HG03139 (cell line): ENCODE data around the gene MIPOL1.
"Not testable (repeated sequence)": the region's sequence is repeated elsewhere in the genome, so short reads cannot be mapped to it uniquely, and the experiment has no call there.

Source experiments
- ATAC-seq: cut with Tn5 transposase; IDR thresholded peaks from one replicate; pipeline ENCODE4 v1.9.1; 2021; ENCODE audit not compliant: unreplicated experiment

MIPOL1 gene

GRCh38 chr14:37278636-37279538, 81.2 kb downstream of the MIPOL1 start:
- no peak for ATAC-seq

GRCh38 chr14:37279818-37280217, 82.1 kb downstream of the MIPOL1 start:
- no peak for ATAC-seq

GRCh38 chr14:37284760-37285159, 87.0 kb downstream of the MIPOL1 start:
- no peak for ATAC-seq

DNA sequence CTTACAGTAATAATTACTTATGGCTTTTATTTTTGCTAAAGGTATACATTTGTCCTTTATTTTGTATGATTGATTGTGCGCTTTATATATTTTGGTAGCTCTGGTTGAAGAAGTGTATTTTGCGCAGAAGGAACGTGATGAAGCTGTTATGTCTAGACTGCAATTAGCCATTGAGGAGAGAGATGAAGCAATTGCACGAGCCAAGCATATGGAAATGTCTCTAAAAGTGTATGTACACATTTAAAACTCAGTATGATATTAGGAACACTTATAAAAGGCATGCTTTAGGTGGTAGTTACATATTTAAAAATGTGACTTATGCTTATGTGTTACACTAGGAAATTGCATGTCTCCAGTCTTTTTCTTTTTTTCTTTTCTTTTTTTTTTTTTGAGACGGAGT, 87.5 kb downstream of the MIPOL1 start:
- ATAC-seq: no peak

- ATAC-seq: no peak
Observed at GRCh38 chr14:37289688-37290087, 92.0 kb downstream of the MIPOL1 start.

DNA sequence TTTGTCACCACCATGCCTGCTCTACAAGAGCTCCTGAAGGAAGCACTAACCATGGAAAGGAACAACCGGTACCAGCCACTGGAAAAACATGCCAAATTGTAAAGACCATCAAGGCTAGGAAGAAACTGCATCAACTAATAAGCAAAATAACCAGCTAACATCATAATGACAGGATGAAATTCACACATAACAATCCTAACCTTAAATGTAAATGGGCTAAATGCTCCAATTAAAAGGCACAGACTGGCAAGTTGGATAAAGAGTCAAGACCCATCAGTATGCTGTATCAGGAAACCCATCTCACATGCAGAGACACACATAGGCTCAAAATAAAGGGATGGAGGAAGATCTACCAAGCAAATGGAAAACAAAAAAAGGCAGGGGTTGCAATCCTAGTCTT, 97.5 kb downstream of the MIPOL1 start:
- not testable (repeated sequence) for ATAC-seq

- no peak for ATAC-seq
Observed at GRCh38 chr14:37311252-37311651, 113.5 kb downstream of the MIPOL1 start.

- ATAC-seq: no peak
Observed at GRCh38 chr14:37318938-37319337, 121.2 kb downstream of the MIPOL1 start.

DNA sequence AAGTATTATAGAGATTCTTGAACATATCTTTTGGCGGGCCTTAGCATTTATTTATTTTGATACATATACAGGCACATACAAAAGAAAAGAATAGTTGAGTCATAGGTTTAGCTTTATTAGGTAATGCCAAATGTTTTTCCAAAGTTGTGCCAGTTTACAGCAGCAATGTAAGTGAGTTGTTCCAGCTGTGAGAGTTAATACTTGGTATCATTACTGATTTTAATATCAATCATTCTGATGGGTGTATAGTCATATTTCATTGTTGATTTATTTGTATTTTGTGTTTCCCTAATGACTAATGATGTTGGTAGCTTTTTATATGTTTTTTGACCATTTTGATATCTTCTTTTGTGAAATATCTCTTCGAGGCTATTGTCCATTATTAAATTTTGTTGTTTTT, 122.4 kb downstream of the MIPOL1 start:
- no peak for ATAC-seq

DNA sequence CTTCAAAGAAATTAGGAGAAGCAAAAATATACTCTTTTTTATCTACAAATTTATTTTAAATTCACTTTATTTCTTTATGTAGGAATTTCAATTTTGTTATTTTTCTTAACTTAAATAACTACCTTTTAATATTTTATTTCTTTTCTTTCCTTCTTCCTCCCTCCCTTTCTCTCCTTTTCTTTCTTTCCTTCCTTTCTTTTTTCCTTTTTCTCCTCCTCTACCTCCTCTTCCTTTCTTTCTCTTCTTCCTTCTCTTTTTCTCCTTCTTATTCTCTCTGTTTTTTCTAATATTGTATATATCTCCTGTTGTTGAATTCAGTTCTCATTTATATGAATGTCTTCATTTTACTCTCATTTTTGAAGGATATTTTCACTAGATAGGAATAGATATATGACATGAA, 127.6 kb downstream of the MIPOL1 start:
- ATAC-seq: no peak

- ATAC-seq: no peak
Observed at GRCh38 chr14:37326434-37326833, 128.7 kb downstream of the MIPOL1 start.

DNA sequence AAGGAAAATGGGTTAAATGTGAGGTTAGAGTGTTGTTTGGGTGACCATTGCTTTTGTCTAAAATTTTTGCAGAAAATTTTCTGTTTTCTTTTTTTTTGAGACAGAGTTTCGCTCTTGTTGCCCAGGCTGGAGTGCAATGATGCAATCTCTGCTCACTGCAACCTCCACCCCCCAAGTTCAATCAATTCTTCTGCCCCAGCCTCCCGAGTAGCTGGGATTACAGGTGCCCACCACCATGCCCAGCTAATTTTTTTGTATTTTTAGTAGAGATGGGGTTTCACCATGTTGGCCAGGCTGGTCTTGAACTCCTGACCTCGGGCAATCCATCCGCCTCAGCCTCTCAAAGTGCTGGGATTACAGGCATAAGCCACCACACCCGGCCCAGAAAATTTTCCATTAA, 130.2 kb downstream of the MIPOL1 start:
- not testable (repeated sequence) for ATAC-seq

GRCh38 chr14:37328673-37329072, 130.9 kb downstream of the MIPOL1 start:
- ATAC-seq: no peak

- ATAC-seq: no peak
Observed at GRCh38 chr14:37329189-37330001, 131.7 kb downstream of the MIPOL1 start.

DNA sequence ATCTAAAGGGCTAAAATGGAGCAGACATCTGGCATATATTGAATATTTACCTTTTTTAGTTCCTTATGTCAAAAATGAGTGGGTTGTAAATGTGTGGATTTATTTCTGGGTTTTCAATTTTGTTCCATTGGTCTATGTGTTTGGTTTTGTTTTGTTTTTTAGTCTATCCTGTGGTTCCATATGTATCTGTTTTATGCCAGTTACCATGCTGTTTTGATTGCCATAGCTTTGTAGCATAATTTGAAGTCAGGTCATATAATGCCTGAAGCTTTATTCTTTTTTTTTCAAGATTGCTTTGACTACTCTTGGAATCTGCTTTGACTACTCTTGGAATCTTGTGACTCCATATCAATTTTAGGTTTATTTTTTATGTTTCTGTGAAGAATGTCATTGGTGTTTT, 133.2 kb downstream of the MIPOL1 start:
- no peak for ATAC-seq

DNA sequence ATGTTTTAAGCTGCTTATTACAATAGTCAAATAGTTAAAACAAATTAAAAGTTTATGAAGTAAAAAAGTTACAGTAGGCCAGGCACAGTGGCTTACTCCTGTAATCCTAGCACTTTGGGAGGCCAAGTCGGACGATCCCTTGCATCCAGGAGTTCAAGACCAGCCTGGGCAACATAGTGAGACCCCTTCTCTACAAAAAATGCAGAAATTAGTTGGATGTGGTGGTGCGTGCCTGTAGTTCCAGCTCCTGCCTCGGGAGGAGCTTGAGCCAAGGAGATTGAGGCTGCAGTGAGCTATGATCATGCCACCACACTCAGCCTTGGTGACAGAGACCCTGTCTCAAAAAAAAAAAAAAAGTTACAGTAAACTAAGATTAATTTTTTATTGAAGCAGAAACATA, 142.6 kb downstream of the MIPOL1 start:
- no peak for ATAC-seq

GRCh38 chr14:37343307-37344094, 145.8 kb downstream of the MIPOL1 start:
- no peak for ATAC-seq

DNA sequence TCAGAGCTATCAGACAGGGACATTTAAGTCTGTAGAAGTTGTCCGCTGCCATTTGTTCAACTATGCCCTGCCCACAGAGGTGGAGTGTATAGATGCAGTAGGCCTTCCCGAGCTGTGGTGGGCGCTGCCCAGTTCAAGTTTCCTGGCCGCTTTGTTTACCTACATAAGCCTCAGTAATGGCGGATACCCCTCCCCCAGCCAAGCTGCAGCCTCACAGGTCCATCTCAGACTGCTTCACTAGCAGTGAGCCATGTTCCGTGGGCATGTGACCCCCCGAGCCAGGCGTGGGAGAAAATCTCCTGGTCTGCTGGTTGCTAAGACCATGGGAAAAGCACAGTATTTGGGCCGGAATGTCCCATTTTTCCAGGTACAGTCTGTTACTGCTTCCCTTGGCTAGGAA, 165.9 kb downstream of the MIPOL1 start:
- no peak for ATAC-seq

GRCh38 chr14:37369425-37369824, 171.7 kb downstream of the MIPOL1 start:
- no peak for ATAC-seq

DNA sequence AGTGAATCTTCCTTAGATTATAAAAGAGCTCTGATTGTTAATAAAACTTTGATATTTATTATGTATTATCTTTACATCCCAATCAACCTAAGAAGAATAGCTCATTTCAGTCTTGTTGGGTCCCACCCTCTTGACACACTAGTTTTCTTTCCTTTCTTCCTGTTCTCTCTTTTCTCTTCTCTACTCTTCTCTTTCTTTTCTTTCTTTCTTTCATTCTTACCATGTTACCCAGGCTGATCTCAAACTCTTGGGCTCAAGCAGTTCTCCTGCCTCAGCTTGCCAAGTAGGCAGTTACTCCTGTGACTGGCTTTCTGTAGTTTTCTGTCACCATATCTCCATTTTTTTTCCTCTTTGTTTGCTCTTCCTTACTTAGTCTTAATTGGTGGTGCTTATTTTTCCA, 177.8 kb downstream of the MIPOL1 start:
- ATAC-seq: no peak

- no peak for ATAC-seq
Observed at GRCh38 chr14:37376944-37377609, 179.3 kb downstream of the MIPOL1 start.
